ENCODE data around the gene DLX5.

Gene DLX5

GRCh38 chr7:97005183-97006054 lies 19.2 kb downstream of the DLX5 start, which contains the start of gene DLX6:
Gene DLX6, plus strand, starts transcription at chr7:97005553. Its CDS starts 425 bp downstream, at chr7:97005978.
- peak; percentile 14 for DNase-seq (ENCODE audit: low spot score)

- no peak for DNase-seq (ENCODE audit: low spot score)
Observed at GRCh38 chr7:97004247-97005182, 20.1 kb downstream of the DLX5 start.

- no peak for DNase-seq (ENCODE audit: low spot score)
Observed at GRCh38 chr7:97003262-97004246, 21.1 kb downstream of the DLX5 start.

GRCh38 chr7:97002555-97003261 lies 21.9 kb downstream of the DLX5 start:
- no peak for DNase-seq (ENCODE audit: low spot score)

GRCh38 chr7:97001656-97002554 lies 22.7 kb downstream of the DLX5 start:
- no peak for DNase-seq (ENCODE audit: low spot score)

- DNase-seq (ENCODE audit: low spot score): no peak
Observed at GRCh38 chr7:97001221-97001620, 23.4 kb downstream of the DLX5 start.

GRCh38 chr7:96998744-96999143 lies 25.9 kb downstream of the DLX5 start:
- DNase-seq (ENCODE audit: low spot score): no peak

GRCh38 chr7:96998333-96998732 lies 26.3 kb downstream of the DLX5 start:
- DNase-seq (ENCODE audit: low spot score): no peak

- DNase-seq (ENCODE audit: low spot score): no peak
Observed at GRCh38 chr7:96997512-96998032, 27.1 kb downstream of the DLX5 start.

GRCh38 chr7:96996958-96997511 lies 27.6 kb downstream of the DLX5 start:
- no peak for DNase-seq (ENCODE audit: low spot score)

- no peak for DNase-seq (ENCODE audit: low spot score)
Observed at GRCh38 chr7:96996111-96996957, 28.3 kb downstream of the DLX5 start.

- DNase-seq (ENCODE audit: low spot score): no peak
Observed at GRCh38 chr7:96995406-96996110, 29.1 kb downstream of the DLX5 start.

GRCh38 chr7:96993980-96994379 lies 30.7 kb downstream of the DLX5 start:
- DNase-seq (ENCODE audit: low spot score): no peak

- DNase-seq (ENCODE audit: low spot score): no peak
Observed at GRCh38 chr7:96993094-96993865, 31.4 kb downstream of the DLX5 start.

- DNase-seq (ENCODE audit: low spot score): no peak
Observed at GRCh38 chr7:96992192-96993005, 32.2 kb downstream of the DLX5 start.

All from CD4-positive, alpha-beta T cell treated with Interleukin-2 at 100 ng/mL for 4 hours (primary cell).